GM18511 (cell line): ENCODE measurements around the gene SCLY.
"Not testable (repeated sequence)": the region's sequence is repeated elsewhere in the genome, so short reads cannot be mapped to it uniquely, and the experiment has no call there.

ENCODE experiments used
- ATAC-seq: cut with Tn5 transposase; IDR thresholded peaks from one replicate; pipeline ENCODE4 v1.9.1; 2021; ENCODE audit warnings: mild to moderate bottlenecking, moderate library complexity; ENCODE audit not compliant: unreplicated experiment

The SCLY gene

DNA sequence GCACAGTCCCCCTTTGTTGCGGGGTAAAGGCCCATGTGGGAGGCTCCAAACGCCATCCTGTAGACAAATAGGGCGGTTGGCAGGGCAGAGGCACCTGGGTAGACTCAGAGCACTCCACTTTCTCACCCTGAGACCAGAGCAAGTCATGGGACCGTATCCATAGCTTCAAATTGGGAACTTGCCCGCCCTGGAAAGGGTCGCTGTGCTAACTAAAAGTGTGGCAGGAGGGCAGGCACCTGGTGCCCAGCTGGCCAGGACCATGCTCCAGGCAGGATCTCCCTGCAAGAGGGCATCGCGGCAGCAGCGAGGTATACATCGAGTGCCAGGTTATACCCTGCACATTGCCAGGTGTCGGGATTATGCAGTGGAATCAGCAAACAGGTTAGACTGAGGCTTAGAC is 20.8 kb upstream of the SCLY start:
- no peak for ATAC-seq

DNA sequence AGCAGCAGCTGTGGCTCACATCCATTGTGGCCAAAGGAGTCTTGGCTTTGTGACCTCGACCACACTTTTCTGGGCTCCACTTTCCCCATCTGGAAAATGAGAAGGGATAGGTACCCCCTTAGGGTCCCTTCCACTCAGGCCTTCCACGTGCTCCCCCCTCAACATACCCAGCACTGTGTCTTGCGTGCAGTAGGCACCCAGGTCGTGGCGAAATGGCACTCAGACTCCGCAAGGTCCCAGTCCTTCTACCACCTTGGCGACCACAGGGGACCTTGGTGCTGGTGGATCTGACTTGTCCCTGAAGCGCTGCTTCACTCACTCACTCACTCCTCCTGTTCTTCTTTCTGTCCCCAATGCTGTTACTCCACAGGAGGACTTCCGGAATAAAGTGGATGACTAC is 19.9 kb upstream of the SCLY start:
- no peak for ATAC-seq

- no peak for ATAC-seq
These were observed 18.7 kb upstream of the SCLY start for GRCh38 chr2:238042090-238042489.

GRCh38 chr2:238042849-238043584 is 17.8 kb upstream of the SCLY start:
- ATAC-seq = no peak

DNA sequence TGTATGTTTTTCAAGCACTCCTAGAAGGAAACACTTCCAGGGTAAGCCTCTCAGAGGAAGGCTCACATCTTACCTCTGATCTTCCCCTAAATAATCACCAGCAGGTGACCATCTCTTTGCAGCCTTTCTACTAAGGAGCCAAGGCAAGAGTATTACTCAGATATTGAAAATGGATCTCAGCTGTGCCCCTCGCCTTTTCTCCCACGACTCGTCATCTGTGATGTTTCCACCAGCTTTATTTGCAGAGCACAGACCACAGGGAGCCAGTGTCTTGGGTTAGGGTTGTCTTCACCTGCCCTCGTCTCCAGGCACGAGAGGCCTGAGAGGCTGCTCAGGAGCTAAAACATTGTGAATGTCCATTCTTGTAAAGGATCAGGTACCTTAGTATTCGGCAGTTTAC is 16.9 kb upstream of the SCLY start:
- no peak for ATAC-seq

- no peak for ATAC-seq
These were observed 15.2 kb upstream of the SCLY start for GRCh38 chr2:238045575-238045974.

DNA sequence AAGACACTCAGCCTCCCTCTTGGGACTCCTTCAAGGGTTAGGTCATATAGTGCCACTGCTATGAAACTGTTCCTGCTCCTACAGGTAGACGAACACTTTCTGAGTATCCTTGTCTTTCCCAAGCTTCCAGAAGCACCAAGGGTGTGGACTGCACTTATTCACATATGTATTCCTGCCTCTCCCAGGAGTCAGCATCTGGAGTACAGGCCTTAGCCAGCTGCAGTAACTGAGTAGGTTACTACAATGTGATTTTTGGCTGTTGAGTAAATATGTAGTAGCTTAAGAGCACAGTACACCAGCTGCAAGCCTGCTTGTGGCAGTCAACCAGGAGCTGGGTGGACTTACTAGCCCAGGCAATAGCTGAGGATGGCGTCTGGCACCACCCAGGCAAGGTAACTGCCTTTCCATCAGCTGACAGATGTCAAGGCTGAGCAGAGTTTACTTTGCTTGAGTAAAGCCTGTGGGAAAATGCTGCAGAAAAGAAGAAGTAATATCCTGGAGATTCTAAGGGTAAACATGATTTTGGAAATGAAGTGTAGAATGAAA is 14.0 kb upstream of the SCLY start:
- ATAC-seq = no peak

DNA sequence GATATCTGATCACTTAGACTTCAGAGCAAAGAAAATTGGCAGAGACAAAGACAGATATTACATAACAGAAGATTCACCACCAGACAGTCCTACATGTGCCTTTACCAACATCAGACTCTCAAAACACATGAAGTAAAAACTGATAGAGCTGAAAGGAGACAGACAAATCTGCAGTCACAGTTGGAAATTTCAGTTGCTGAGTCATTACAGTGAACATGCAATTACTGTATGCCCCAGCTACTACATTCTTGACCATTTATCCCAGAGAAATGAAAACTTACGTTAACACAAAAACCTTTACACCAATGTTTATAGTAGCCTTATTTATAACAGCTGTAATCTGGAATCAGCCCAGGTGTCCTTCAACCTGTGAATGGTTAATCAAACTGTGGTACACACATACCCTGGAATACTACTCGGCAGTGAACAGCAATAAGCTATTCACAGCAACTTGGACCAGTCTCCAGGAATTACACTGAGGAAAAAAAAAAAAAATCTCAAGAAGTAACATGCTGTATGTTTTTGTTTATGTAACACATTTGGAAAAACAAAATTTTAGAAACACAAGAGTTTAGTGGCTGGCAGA is 7.5 kb upstream of the SCLY start:
- no peak for ATAC-seq

DNA sequence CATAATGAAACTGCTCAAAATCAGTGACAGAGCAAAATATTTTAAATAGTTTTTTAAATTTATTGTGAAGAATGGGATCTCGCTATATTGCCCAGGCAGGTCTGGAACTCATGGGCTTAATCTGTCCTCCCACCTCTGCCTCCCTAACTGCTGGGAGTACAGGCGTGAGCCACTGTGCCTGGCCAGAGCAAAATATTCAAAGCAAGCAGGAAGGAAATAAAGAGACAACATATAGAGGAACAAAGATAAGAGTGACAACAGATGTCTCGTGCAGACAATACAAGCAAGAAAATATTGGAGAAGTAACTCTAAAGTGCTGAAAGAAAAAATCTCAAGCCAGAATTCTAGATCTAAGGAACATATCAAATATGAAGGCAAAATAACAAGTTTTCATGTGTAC is 5.0 kb upstream of the SCLY start:
- no peak for ATAC-seq

GRCh38 chr2:238057696-238058575 is 2.9 kb upstream of the SCLY start:
- ATAC-seq = not testable (repeated sequence)

DNA sequence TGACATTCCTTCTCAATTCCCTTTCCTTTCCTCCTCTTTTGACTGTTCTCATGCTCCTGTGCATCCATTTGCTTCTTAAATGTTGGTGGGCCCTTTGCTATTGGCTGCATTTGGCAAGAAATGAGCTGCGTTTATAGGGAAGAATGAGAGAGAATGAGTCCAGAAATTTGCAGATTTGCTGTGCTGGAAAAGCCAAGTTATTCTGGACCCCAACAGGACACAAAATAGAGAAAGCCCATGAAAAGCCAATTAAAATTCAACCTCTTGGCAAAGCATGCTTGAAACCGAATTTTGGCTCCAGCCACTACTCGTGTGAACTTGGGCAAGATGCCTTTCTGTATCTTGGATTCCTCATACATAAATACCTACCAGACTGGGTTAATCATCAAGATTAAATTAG is 1.3 kb upstream of the SCLY start:
- ATAC-seq = no peak

DNA sequence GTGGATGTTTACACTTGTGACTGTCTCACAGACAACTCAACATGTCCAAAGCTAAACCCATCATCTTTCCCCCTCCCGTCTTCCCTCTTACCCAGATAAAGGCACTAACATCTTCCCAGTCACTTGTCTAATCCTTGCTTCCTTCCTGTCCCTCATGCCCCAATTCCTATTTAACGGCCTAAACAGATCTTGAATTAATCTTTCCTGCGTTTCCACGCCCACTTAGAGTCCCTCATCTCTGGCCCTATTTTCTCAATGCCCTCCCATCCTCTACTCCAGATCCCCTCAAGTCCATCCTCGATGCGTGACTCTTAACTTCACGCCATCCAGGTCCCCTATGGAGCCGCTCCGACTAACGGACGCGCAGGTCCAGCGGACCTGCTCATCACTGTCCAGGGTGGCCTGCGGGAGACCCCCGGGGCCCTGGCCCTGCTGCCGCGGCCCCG is 682 bp upstream of the SCLY start:
- ATAC-seq = no peak

DNA sequence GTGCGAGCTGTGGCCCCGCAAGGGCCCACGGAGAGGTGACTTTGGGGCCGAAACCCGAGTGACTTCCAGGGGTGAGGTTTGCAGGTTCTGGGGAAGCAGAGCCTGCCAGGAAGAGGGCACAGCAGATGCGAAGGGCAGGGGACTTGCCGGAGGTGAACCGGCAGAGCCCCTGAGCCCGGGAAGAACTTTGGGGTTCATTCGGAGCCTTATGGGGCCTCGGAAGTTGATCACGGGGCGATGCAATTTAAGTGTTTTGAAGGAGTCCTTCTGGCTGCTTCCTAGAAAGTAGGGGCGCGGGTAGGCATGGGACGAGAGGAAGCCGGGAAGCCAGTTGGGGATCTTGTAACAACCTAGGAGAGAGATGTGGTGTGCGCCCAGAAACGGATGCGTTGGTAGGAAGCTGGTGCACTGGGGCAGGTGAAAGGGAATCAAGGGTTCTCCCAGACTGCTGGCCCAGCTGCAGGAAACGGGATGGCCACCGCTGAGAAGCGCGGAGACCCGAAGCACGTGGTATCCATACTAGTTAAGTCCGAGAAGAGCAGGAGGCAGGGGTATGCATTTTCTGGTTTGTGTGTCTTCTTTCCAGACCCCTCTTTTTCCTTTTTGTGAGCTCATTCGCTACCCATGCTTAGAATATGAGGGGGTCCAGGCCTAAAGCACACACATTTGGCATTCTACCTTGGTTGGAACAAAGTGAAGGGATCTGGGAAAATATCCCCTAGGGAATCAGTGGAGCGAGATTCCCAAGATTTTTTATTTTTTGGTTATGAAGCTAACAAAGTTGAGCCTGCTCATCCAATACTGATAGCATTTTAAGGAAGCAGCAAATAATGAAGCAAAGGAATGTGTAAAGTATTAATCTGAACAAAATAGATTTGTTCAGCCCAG is 758 bp downstream of the SCLY start:
- ATAC-seq = peak; percentile 26

- ATAC-seq = no peak
These were observed 2.8 kb downstream of the SCLY start for GRCh38 chr2:238063414-238064189.

DNA sequence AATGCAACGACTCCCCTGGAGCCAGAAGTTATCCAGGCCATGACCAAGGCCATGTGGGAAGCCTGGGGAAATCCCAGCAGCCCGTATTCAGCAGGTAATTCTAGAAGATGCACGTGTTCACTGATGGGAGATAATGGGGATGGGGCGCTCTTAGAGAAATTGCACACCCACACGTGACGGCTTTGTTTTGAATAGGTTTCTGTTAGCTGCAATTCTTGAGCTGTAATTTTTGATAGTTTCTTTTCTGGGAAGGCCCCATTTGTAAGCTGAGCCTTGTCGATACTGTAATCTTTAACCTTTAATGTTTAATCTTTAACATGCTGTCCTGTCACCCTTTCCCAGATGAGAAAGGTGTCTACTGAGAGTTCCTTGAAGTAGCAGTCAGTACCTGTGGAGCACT is 3.6 kb downstream of the SCLY start:
- no peak for ATAC-seq

- no peak for ATAC-seq
These were observed 4.5 kb downstream of the SCLY start for GRCh38 chr2:238065071-238065846.

- ATAC-seq = no peak
These were observed 5.4 kb downstream of the SCLY start for GRCh38 chr2:238066218-238066617.

DNA sequence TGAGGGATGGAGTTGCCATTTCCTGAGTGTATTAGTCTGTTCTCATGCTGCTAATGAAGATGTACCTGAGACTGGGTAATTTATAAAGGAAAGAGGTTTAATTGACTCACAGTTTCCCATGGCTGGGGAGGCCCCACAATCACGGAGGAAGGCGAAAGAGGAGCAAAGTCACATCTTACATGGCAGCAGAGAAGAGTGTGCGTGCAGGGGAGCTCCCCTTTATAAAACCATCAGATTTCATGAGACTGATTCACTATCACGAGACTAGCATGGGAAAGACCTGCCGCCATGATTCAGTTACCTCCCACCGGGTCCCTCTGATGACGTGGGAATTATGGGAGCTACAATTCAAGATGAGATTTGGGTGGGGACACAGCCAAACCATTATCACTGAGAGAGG is 5.9 kb downstream of the SCLY start:
- not testable (repeated sequence) for ATAC-seq

DNA sequence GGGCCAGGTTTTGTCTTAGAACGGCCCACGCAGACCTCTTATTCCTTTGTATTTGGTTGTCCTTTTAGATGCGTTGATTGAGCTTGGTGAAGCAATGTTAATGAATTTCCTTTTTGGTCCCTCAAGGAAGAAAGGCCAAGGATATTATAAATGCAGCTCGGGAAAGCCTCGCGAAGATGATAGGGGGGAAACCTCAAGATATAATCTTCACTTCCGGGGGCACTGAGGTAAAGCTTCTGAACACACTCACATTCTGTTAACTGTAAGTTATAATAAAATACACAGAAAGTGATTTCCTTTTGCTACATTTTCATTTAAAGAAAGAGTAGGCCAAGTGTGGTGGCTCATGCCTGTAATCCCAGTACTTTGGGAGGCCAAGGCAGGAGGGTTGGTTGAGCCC is 7.1 kb downstream of the SCLY start:
- no peak for ATAC-seq
